SKM-1 (cell line): ENCODE results near the gene LETMD1.
"Not testable (repeated sequence)": the region's sequence is repeated elsewhere in the genome, so short reads cannot be mapped to it uniquely, and the experiment has no call there.

Experiments used
- DNase-seq: peaks from one replicate; lab custom pipeline; 2025; ENCODE audit not compliant: unreplicated experiment; lab: John Stamatoyannopoulos, UW

Gene LETMD1

GRCh38 chr12:51047655-51048540, at the start of gene LETMD1:
Gene LETMD1 (plus strand): TSS chr12:51048327. CDS start chr12:51048357, 30 bp downstream.
- peak; percentile 80 for DNase-seq

GRCh38 chr12:50999093-50999492, 49.0 kb upstream of the LETMD1 start:
- DNase-seq, result no peak

GRCh38 chr12:51000245-51000644, 47.9 kb upstream of the LETMD1 start:
- no peak for DNase-seq

GRCh38 chr12:51001799-51002198, 46.3 kb upstream of the LETMD1 start:
- DNase-seq, result no peak

GRCh38 chr12:51004504-51004903, 43.6 kb upstream of the LETMD1 start:
- DNase-seq, result no peak

- DNase-seq, result no peak
Observed at GRCh38 chr12:51005030-51005429, 43.1 kb upstream of the LETMD1 start.

- DNase-seq, result no peak
Observed at GRCh38 chr12:51005671-51006070, 42.5 kb upstream of the LETMD1 start.

GRCh38 chr12:51008329-51009055, 39.6 kb upstream of the LETMD1 start:
- no peak for DNase-seq

GRCh38 chr12:51009056-51009440, 39.1 kb upstream of the LETMD1 start:
- DNase-seq, result peak; percentile 1

- DNase-seq, result no peak
Observed at GRCh38 chr12:51011955-51012354, 36.2 kb upstream of the LETMD1 start.

GRCh38 chr12:51012570-51013236, 35.4 kb upstream of the LETMD1 start:
- no peak for DNase-seq

- DNase-seq, result no peak
Observed at GRCh38 chr12:51013441-51013840, 34.7 kb upstream of the LETMD1 start.

GRCh38 chr12:51014467-51014866, 33.7 kb upstream of the LETMD1 start:
- not testable (repeated sequence) for DNase-seq

GRCh38 chr12:51017452-51017851, 30.7 kb upstream of the LETMD1 start:
- no peak for DNase-seq

GRCh38 chr12:51018956-51019355, 29.2 kb upstream of the LETMD1 start:
- DNase-seq, result no peak

- no peak for DNase-seq
Observed at GRCh38 chr12:51019927-51020326, 28.2 kb upstream of the LETMD1 start.

GRCh38 chr12:51020448-51021182, 27.5 kb upstream of the LETMD1 start:
- DNase-seq, result no peak

- no peak for DNase-seq
Observed at GRCh38 chr12:51021694-51022093, 26.4 kb upstream of the LETMD1 start.

GRCh38 chr12:51023625-51024382, 24.3 kb upstream of the LETMD1 start:
- no peak for DNase-seq

GRCh38 chr12:51025338-51025835, 22.7 kb upstream of the LETMD1 start:
- no peak for DNase-seq
